ENCODE data around the gene KASH5.

GRCh38 chr19:49355909-49356353, 32.1 kb upstream of the KASH5 start:
- TF ChIP-seq CTCF (conservative IDR thresholded peaks at IDR 0.05; ENCODE audit: low read depth, low read length): no peak
- no peak for TF ChIP-seq EZH2 (IDR thresholded peaks at IDR 0.05; ENCODE audit: borderline replicate concordance, low read depth, low read length, poor library complexity, severe bottlenecking)

Measured in A673 (cell line).